T-cell (primary cell): ENCODE data around the gene GPRC5D. TPM values are rescaled to one million over a fixed set of nuclear protein-coding genes. Genes with fewer than 3 reads are reported as not detected.

Source experiments
- ATAC-seq, 4 experiments: fragments of 200-7000 bp in 3 of 4; fragments of 150-1000 bp in 1 of 4; cut with Tn5 transposase; replicated peaks in 1 of 4; 1 replicate in 3 of 4; 2 replicates in 1 of 4; pipeline ENCODE4 v1.10.0; 2021; ENCODE audit warnings: moderate library complexity in 3 of 4, mild to moderate bottlenecking in 2 of 4, moderate number of reproducible peaks in 1 of 4
- CTCF ChIA-PET, 2 donors: fragments of 300-600 bp; sonication (Branson Sonifier 250); formaldehyde crosslinking; loops; one replicate each; lab custom pipeline; 2022; ENCODE audit warnings: antibody characterized with exemption in 2 of 2; lab: Charles Lee
- POLR2A ChIA-PET, 2 donors: fragments of 300-600 bp; sonication (Branson Sonifier 250); formaldehyde crosslinking; loops; one replicate each; lab custom pipeline; 2022; ENCODE audit warnings: antibody characterized with exemption in 2 of 2; lab: Charles Lee
- DNase-seq, 35 experiments: peaks; one replicate each; pipeline versions ENCODE4 v3.0.0 to v3.0.0-alpha.2; 2013 to 2023
- H3K27ac ChIP-seq: one replicate; pipeline ENCODE4 v1.5.1; 2013; ENCODE audit warnings: low read length
- H3K27me3 ChIP-seq, 2 experiments: replicated peaks in 1 of 2; 1 replicate in 1 of 2; 2 replicates in 1 of 2; pipeline versions ENCODE4 v1.6.1 to v1.7.0; 2013; ENCODE audit warnings: low read length in 1 of 2, mixed read lengths in 1 of 2; ENCODE audit not compliant: control insufficient read depth in 2 of 2, insufficient read depth in 2 of 2; ENCODE audit errors: extremely low read depth in 1 of 2
- H3K36me3 ChIP-seq, 2 donors: 1 replicate in 1 of 2; 2 replicates in 1 of 2; pipeline versions ENCODE4 v1.6.1 to v1.7.0; 2013; ENCODE audit warnings: low read length in 1 of 2; ENCODE audit not compliant: control insufficient read depth in 2 of 2, insufficient read depth in 1 of 2; ENCODE audit errors: extremely low read depth in 1 of 2
- H3K4me1 ChIP-seq, 2 experiments: 1 replicate in 1 of 2; 2 replicates in 1 of 2; pipeline versions ENCODE4 v1.6.1 to v1.7.0; 2013; ENCODE audit warnings: low read length in 2 of 2, mixed read lengths in 1 of 2; ENCODE audit not compliant: insufficient read depth in 2 of 2, control insufficient read depth in 1 of 2; ENCODE audit errors: extremely low read depth in 1 of 2
- H3K4me3 ChIP-seq, 2 donors: 1 replicate in 1 of 2; 2 replicates in 1 of 2; pipeline versions ENCODE4 v1.5.1 to v1.7.0; 2013; ENCODE audit warnings: mild to moderate bottlenecking in 2 of 2, low read length in 1 of 2, moderate library complexity in 1 of 2; ENCODE audit not compliant: control insufficient read depth in 1 of 2; ENCODE audit errors: extremely low read depth in 1 of 2
- H3K9me3 ChIP-seq: 2 replicates; pipeline ENCODE4 v1.7.0; 2013
- H3K27ac Mint-ChIP-seq, 2 donors: one replicate each; pipeline ENCODE4 v1.8.0; 2020 to 2021; ENCODE audit warnings: mild to moderate bottlenecking in 2 of 2, mixed read lengths in 2 of 2
- H3K27me3 Mint-ChIP-seq, 2 donors: one replicate each; pipeline ENCODE4 v1.8.0; 2021 to 2022; ENCODE audit warnings: mixed read lengths in 2 of 2
- H3K36me3 Mint-ChIP-seq: one replicate; pipeline ENCODE4 v1.8.0; 2021; ENCODE audit warnings: mixed read lengths
- H3K4me1 Mint-ChIP-seq, 3 donors: one replicate each; pipeline ENCODE4 v1.8.0; 2020 to 2022; ENCODE audit warnings: mixed read lengths in 3 of 3, mild to moderate bottlenecking in 1 of 3
- H3K4me3 Mint-ChIP-seq, 3 donors: one replicate each; pipeline ENCODE4 v1.8.0; 2020 to 2022; ENCODE audit warnings: mild to moderate bottlenecking in 3 of 3, mixed read lengths in 3 of 3, moderate library complexity in 3 of 3
- H3K9me3 Mint-ChIP-seq, 3 donors: one replicate each; pipeline ENCODE4 v1.8.0; 2020 to 2022; ENCODE audit warnings: mixed read lengths in 3 of 3
- WGBS: methylation state at CpG from one replicate; pipeline ENCODE4 v1.1.5; 2013; ENCODE audit warnings: missing lambda C conversion rate; ENCODE audit not compliant: insufficient coverage; 5-methylcytosine and 5-hydroxymethylcytosine counted together
- total RNA-seq, 35 experiments: library from RNA in 6 of 35; stranded (reverse) in 6 of 35; fragments of 120-200 nt in 1 of 35; gene quantifications; one replicate each; pipeline versions ENCODE4 v1.2.1 to v1.2.4 and lab custom pipeline; 2013 to 2026

The GPRC5D gene
- total RNA-seq, 5 donors from 2014 or later (not counting 1 experiment from before 2014, with no cell fraction given) = not detected

- Histone ChIP-seq H3K4me3 (no peak overlapping the region), H3K27me3 (peaks cover 0 to 11% of the 10 kb centered on the region in 2 experiments), H3K27ac (no peak overlapping the region), H3K36me3 (no peaks in the 10 kb centered on the region), H3K9me3 (no peaks in the 10 kb centered on the region), H3K4me1 (no peaks in the 10 kb centered on the region)
- Mint-ChIP-seq H3K27ac (no peak overlapping the region), H3K27me3 (peaks cover 6 to 19% of the 10 kb centered on the region in 2 donors), H3K4me1 (no peaks in the 10 kb centered on the region), H3K4me3 (no peak overlapping the region), H3K36me3 (no peaks in the 10 kb centered on the region), H3K9me3 (no peaks in the 10 kb centered on the region)
- DNase-seq (no peak), ATAC-seq (no peak)
- no CpG with 5 or more reads among the region's 4 CpGs for WGBS
- CTCF ChIA-PET = no interaction called here
- POLR2A ChIA-PET = no interaction called here
These were observed 4.1 kb downstream of the GPRC5D start for GRCh38 chr12:12947902-12948301.

GRCh38 chr12:12946686-12947355 is 5.1 kb downstream of the GPRC5D start:
- Histone ChIP-seq H3K4me3 (no peak overlapping the region), H3K9me3 (no peaks in the 10 kb centered on the region)
- ATAC-seq = no peak

GRCh38 chr12:12945591-12945990 is 6.4 kb downstream of the GPRC5D start:
- no peaks in the 10 kb centered on the region for H3K9me3 ChIP-seq
- peaks cover 0 to 11% of the 10 kb centered on the region in 2 experiments for H3K27me3 ChIP-seq
- peaks cover 6 to 19% of the 10 kb centered on the region in 2 donors for H3K27me3 Mint-ChIP-seq
- H3K4me1 Mint-ChIP-seq = no peaks in the 10 kb centered on the region
- H3K27ac ChIP-seq = no peak overlapping the region
- no peak for DNase-seq
- no peaks in the 10 kb centered on the region for H3K36me3 ChIP-seq
- CTCF ChIA-PET = no interaction called here
- no peaks in the 10 kb centered on the region for H3K9me3 Mint-ChIP-seq
- no peaks in the 10 kb centered on the region for H3K36me3 Mint-ChIP-seq
- no peak for ATAC-seq
- no peak overlapping the region for H3K4me3 ChIP-seq
- no peak overlapping the region for H3K27ac Mint-ChIP-seq
- POLR2A ChIA-PET = no interaction called here
- no peak overlapping the region for H3K4me3 Mint-ChIP-seq
- H3K4me1 ChIP-seq = no peaks in the 10 kb centered on the region

More at GRCh38 chr12:12946686-12947355, 5.1 kb downstream of the GPRC5D start:
- H3K36me3 ChIP-seq = no peaks in the 10 kb centered on the region
- POLR2A ChIA-PET = no interaction called here
- H3K27me3 ChIP-seq = peaks cover 0 to 11% of the 10 kb centered on the region in 2 experiments
- H3K9me3 Mint-ChIP-seq = no peaks in the 10 kb centered on the region
- WGBS = 65% methylated on average over 2 of the region's 7 CpGs
- CTCF ChIA-PET = no interaction called here
- H3K4me1 Mint-ChIP-seq = no peaks in the 10 kb centered on the region
- H3K27ac Mint-ChIP-seq = no peak overlapping the region
- H3K4me1 ChIP-seq = no peaks in the 10 kb centered on the region
- no peaks in the 10 kb centered on the region for H3K36me3 Mint-ChIP-seq
- H3K27me3 Mint-ChIP-seq = peaks cover 6 to 19% of the 10 kb centered on the region in 2 donors
- no peak overlapping the region for H3K27ac ChIP-seq
- H3K4me3 Mint-ChIP-seq = no peak overlapping the region
- no peak for DNase-seq

GRCh38 chr12:12943586-12944260 is 8.2 kb downstream of the GPRC5D start:
- ATAC-seq = no peak
- DNase-seq = no peak
- H3K36me3 ChIP-seq = no peaks in the 10 kb centered on the region
- H3K27ac ChIP-seq = no peak overlapping the region
- ChIA-PET POLR2A (no interaction called here), CTCF (interaction anchor here in 1 of 2 donors (0.6 kb wide), 2 partner anchors 42 to 48 kb away, joined by 4 to 7 read pairs; no protein-coding TSS in a partner anchor)
- Mint-ChIP-seq H3K36me3 (no peaks in the 10 kb centered on the region), H3K4me3 (no peak overlapping the region), H3K27me3 (peaks cover 0 to 10% of the 10 kb centered on the region in 2 donors), H3K27ac (no peak overlapping the region), H3K9me3 (no peaks in the 10 kb centered on the region), H3K4me1 (no peaks in the 10 kb centered on the region)
- H3K4me1 ChIP-seq = no peaks in the 10 kb centered on the region
- peaks cover 0 to 3% of the 10 kb centered on the region in 2 experiments for H3K27me3 ChIP-seq
- no peak overlapping the region for H3K4me3 ChIP-seq
- WGBS = 90% methylated on average over 6 of the region's 8 CpGs
- no peaks in the 10 kb centered on the region for H3K9me3 ChIP-seq

GRCh38 chr12:12941450-12942350 is 10.3 kb downstream of the GPRC5D start:
- Histone ChIP-seq H3K27ac (no peak overlapping the region), H3K27me3 (peaks cover 0 to 3% of the 10 kb centered on the region in 2 experiments), H3K4me1 (no peaks in the 10 kb centered on the region), H3K4me3 (no peak overlapping the region), H3K9me3 (no peaks in the 10 kb centered on the region), H3K36me3 (no peaks in the 10 kb centered on the region)
- no peak overlapping the region for H3K27ac Mint-ChIP-seq
- H3K9me3 Mint-ChIP-seq = no peaks in the 10 kb centered on the region
- ChIA-PET CTCF (interaction anchor here in 1 of 2 donors (0.6 kb wide), 1 partner anchor 12 kb away, joined by 6 read pairs; no protein-coding TSS in a partner anchor), POLR2A (no interaction called here)
- ATAC-seq (no peak), DNase-seq (no peak)
- no peak overlapping the region for H3K4me3 Mint-ChIP-seq
- H3K27me3 Mint-ChIP-seq = peaks cover 0 to 15% of the 10 kb centered on the region in 2 donors
- 73% methylated on average over 2 of the region's 10 CpGs for WGBS
- no peaks in the 10 kb centered on the region for H3K4me1 Mint-ChIP-seq
- no peaks in the 10 kb centered on the region for H3K36me3 Mint-ChIP-seq

GRCh38 chr12:12939888-12940287 is 12.1 kb downstream of the GPRC5D start:
- Mint-ChIP-seq H3K27ac (no peak overlapping the region), H3K9me3 (no peaks in the 10 kb centered on the region)
- CTCF ChIA-PET = no interaction called here

More at GRCh38 chr12:12939888-12940287, 12.1 kb downstream of the GPRC5D start:
- Histone ChIP-seq H3K4me1 (no peaks in the 10 kb centered on the region), H3K4me3 (no peak overlapping the region), H3K27ac (no peak overlapping the region), H3K27me3 (peaks cover 0 to 3% of the 10 kb centered on the region in 2 experiments), H3K9me3 (no peaks in the 10 kb centered on the region), H3K36me3 (no peaks in the 10 kb centered on the region)
- H3K27me3 Mint-ChIP-seq = peaks cover 0 to 7% of the 10 kb centered on the region in 2 donors
- no peaks in the 10 kb centered on the region for H3K4me1 Mint-ChIP-seq
- H3K4me3 Mint-ChIP-seq = no peak overlapping the region
- ATAC-seq (no peak), DNase-seq (no peak)
- POLR2A ChIA-PET = no interaction called here
- no peaks in the 10 kb centered on the region for H3K36me3 Mint-ChIP-seq
- no CpG with 5 or more reads among the region's 1 CpG for whole genome bisulfite sequencing
